RWPE2 (cell line): ENCODE results near the gene HNRNPA0.

Source experiments
- ATAC-seq: fragments of 200-7000 bp; cut with Tn5 transposase; 3 replicates; pipeline ENCODE4 v1.9.1; 2021; ENCODE audit warnings: low read depth
- DNase-seq: peaks from one replicate; pipeline ENCODE4 v3.0.0-alpha.2; 2020; ENCODE audit warnings: low spot score
- H3K27ac ChIP-seq: fragments of 450-650 bp; 2 replicates; pipeline ENCODE4 v1.5.1; 2017; ENCODE audit warnings: mild to moderate bottlenecking; ENCODE audit not compliant: poor library complexity, severe bottlenecking
- H3K27me3 ChIP-seq: fragments of 250-450 bp; sonication (Bioruptor Pico); 2 replicates; pipeline ENCODE4 v1.5.1; 2021; ENCODE audit warnings: mild to moderate bottlenecking, moderate library complexity; ENCODE audit not compliant: insufficient read depth, poor library complexity, severe bottlenecking
- H3K36me3 ChIP-seq: fragments of 250-450 bp; sonication (Bioruptor Pico); 2 replicates; pipeline ENCODE4 v1.5.1; 2020; ENCODE audit warnings: low read depth, mild to moderate bottlenecking, moderate library complexity
- H3K4me1 ChIP-seq: fragments of 250-450 bp; sonication (Bioruptor Pico); 2 replicates; pipeline ENCODE4 v1.5.1; 2021; ENCODE audit warnings: mild to moderate bottlenecking, moderate library complexity; ENCODE audit not compliant: insufficient read depth, poor library complexity, severe bottlenecking
- H3K4me3 ChIP-seq: fragments of 250-450 bp; sonication (Bioruptor Pico); 2 replicates; pipeline ENCODE4 v1.5.1; 2021; ENCODE audit warnings: mild to moderate bottlenecking, moderate library complexity; ENCODE audit not compliant: severe bottlenecking
- H3K9me3 ChIP-seq: fragments of 250-450 bp; sonication (Bioruptor Pico); 2 replicates; pipeline ENCODE4 v1.5.1; 2021; ENCODE audit warnings: mild to moderate bottlenecking, moderate library complexity; ENCODE audit not compliant: severe bottlenecking
- TF ChIP-seq, protein P1 (sequence below): fragments of 450-650 bp; IDR thresholded peaks from one replicate; pipeline ENCODE4 v1.5.1; 2017; ENCODE audit warnings: mild to moderate bottlenecking, moderate library complexity; ENCODE audit not compliant: poor library complexity, severe bottlenecking

The HNRNPA0 gene

DNA sequence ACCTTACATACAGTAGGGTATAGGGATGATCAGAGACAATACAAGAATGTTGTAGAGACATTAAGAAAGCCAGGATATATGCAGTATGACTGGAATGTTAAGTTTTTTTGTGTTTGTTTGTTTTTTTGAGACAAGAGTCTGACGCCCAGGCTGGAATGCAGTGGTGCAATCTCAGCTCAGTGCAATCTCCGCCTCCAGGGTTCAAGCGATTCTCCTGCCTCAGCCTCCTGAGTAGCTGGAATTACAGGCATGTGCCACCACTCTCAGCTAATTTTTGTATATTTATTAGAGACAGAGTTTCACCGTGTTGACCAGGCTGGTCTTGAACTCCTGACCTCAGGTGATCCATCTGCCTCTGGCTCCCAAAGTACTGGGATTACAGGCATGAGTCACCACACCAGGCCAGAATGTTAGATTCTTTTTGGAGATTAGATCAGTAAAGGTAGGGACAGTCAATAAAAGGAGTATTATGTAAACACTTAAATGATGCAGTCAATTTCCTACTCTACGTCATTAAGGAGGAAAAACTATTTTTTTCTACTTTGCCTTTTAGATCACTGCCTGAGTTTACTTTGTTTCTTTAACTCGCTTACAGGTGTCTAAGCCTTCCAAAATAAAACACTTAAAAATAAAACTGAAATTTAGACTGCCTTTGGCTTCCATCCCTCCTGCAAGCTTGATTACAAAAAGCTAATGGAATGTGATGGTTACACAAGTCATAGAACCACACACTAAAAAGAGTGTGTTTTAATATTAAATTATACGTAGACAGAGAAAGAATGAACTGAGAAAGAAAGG, 6.8 kb upstream of the HNRNPA0 start:
- TF ChIP-seq, protein P1, sequence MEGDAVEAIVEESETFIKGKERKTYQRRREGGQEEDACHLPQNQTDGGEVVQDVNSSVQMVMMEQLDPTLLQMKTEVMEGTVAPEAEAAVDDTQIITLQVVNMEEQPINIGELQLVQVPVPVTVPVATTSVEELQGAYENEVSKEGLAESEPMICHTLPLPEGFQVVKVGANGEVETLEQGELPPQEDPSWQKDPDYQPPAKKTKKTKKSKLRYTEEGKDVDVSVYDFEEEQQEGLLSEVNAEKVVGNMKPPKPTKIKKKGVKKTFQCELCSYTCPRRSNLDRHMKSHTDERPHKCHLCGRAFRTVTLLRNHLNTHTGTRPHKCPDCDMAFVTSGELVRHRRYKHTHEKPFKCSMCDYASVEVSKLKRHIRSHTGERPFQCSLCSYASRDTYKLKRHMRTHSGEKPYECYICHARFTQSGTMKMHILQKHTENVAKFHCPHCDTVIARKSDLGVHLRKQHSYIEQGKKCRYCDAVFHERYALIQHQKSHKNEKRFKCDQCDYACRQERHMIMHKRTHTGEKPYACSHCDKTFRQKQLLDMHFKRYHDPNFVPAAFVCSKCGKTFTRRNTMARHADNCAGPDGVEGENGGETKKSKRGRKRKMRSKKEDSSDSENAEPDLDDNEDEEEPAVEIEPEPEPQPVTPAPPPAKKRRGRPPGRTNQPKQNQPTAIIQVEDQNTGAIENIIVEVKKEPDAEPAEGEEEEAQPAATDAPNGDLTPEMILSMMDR: no peak
- no peaks in the 10 kb centered on the region for H3K27me3 ChIP-seq

DNA sequence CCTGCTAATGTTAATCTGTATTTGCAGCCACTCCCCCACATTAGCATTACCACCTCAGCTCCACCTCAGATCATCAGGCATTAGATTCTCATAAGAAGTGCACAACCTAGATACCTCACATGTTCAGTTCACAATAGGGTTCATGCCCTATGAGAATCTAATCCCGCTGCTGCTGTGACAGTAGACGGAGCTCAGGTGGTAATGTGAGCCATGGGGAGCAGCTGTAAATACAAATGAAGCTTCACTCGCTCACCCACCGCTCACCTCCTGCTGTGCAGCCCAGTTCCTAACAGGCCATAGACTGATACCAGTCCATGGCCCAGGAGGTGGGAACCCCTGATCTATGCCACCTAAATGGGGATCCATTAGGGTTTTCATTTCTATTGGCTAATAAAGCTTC, 6.1 kb upstream of the HNRNPA0 start:
- no peak for ATAC-seq
- no peaks in the 10 kb centered on the region for H3K36me3 ChIP-seq
- no peak overlapping the region for H3K27ac ChIP-seq

More for the DNA sequence above, 6.8 kb upstream of the HNRNPA0 start:
- peak; percentile 53 for ATAC-seq
- Histone ChIP-seq H3K4me1 (no peaks in the 10 kb centered on the region), H3K4me3 (no peak overlapping the region), H3K36me3 (no peaks in the 10 kb centered on the region), H3K27ac (no peak overlapping the region), H3K9me3 (no peaks in the 10 kb centered on the region)
- DNase-seq: no peak

DNA sequence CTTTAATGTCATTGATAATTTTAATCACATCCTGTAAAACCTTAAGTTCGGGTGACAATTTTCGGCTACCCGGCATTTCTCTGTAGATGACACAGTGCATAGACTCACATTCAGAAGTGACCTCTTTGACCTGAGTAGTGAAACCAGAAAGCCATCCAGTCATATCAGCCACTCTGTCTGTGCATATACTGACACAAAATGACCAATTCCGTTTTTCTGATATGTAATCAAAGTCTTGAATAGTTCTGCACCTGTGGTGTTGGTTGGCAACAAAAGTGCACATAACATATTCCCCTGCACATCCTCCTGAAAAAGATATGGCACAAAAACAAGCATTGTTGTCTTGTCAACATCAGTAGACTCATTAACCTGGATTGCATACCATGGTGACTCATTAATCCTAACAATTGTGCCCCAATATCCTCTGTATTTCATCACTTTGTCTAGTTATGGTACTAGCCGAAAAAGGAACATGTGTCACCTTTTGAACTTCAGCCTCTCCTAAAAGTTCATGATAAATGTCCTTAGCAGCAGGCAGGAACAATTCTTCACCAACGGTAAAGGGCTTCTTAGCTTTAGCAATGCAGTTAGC, 4.6 kb upstream of the HNRNPA0 start:
- Histone ChIP-seq H3K4me1 (no peaks in the 10 kb centered on the region), H3K36me3 (no peaks in the 10 kb centered on the region), H3K9me3 (no peaks in the 10 kb centered on the region), H3K27me3 (no peaks in the 10 kb centered on the region), H3K4me3 (no peak overlapping the region), H3K27ac (no peak overlapping the region)
- DNase-seq (no peak), ATAC-seq (no peak)
- TF ChIP-seq, protein P1: no peak

More for the DNA sequence above, 6.1 kb upstream of the HNRNPA0 start:
- Histone ChIP-seq H3K9me3 (no peaks in the 10 kb centered on the region), H3K27me3 (no peaks in the 10 kb centered on the region), H3K4me1 (no peaks in the 10 kb centered on the region), H3K4me3 (no peak overlapping the region)
- no peak for DNase-seq
- TF ChIP-seq, protein P1: no peak

DNA sequence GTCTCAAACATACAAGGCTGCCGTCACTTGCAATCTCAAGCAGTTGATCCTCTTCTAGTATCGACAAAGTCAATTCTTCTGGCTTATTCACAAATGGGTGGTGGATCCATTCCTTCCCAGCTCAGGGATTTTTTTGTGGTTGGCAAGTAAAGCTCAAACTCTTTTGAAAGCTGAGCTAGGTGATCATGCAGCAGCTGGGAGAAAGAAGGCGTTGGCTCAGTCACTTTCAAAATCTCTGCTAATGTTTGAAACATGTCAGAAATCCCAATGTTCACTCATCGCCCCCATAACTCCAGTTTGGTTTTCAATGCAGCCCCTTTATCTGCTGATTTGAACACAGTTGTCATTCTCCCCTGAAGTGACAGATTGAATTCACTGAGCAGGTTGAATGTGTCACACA, 4.0 kb upstream of the HNRNPA0 start:
- no peak for ATAC-seq
- DNase-seq: no peak
- Histone ChIP-seq H3K9me3 (no peaks in the 10 kb centered on the region), H3K27me3 (no peaks in the 10 kb centered on the region), H3K36me3 (peaks cover 5% of the 10 kb centered on the region), H3K27ac (no peak overlapping the region), H3K4me3 (no peak overlapping the region), H3K4me1 (no peaks in the 10 kb centered on the region)
- TF ChIP-seq, protein P1: no peak

DNA sequence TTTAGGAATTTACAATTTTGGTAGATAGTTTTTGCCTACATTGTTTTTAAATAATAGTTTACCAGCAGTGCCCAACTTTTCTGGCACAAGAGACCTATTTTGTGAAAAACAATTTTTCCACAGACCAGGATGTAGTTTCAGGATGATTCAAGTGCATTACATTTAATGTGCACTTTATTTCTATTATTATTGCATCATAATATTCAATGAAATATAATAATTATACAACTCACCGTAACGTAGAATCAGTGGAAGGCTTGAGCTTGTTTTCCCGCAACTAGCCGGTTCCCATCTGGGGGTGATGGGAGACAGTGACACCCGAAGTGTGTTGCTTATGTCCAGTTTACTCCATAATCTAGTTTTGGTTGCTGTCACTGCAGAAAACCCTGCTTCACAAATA, 3.5 kb upstream of the HNRNPA0 start:
- Histone ChIP-seq H3K27me3 (no peaks in the 10 kb centered on the region), H3K4me3 (no peak overlapping the region), H3K27ac (no peak overlapping the region), H3K9me3 (no peaks in the 10 kb centered on the region), H3K36me3 (peaks cover 10% of the 10 kb centered on the region), H3K4me1 (no peaks in the 10 kb centered on the region)
- no peak for DNase-seq
- ATAC-seq: no peak
- TF ChIP-seq, protein P1: no peak
